ENCODE results near the gene ANKRD16.
"Not testable (repeated sequence)": the region's sequence is repeated elsewhere in the genome, so short reads cannot be mapped to it uniquely, and the experiment has no call there.

Gene ANKRD16

GRCh38 chr10:5915451-5915850 lies 25.8 kb upstream of the ANKRD16 start:
- no peak overlapping the region for H3K4me3 ChIP-seq (ENCODE audit: low read depth, low read length)
- TF ChIP-seq CTCF (IDR thresholded peaks at IDR 0.05; ENCODE audit: low read depth, low read length), result no peak

GRCh38 chr10:5913736-5914135 lies 24.0 kb upstream of the ANKRD16 start:
- TF ChIP-seq CTCF (IDR thresholded peaks at IDR 0.05; ENCODE audit: low read depth, low read length), result no peak
- H3K4me3 ChIP-seq (ENCODE audit: low read depth, low read length), result no peak overlapping the region

GRCh38 chr10:5911670-5912069 lies 22.0 kb upstream of the ANKRD16 start:
- H3K4me3 ChIP-seq (ENCODE audit: low read depth, low read length), result no peak overlapping the region
- no peak for TF ChIP-seq CTCF (IDR thresholded peaks at IDR 0.05; ENCODE audit: low read depth, low read length)

- H3K4me3 ChIP-seq (ENCODE audit: low read depth, low read length), result no peak overlapping the region
- no peak for TF ChIP-seq CTCF (IDR thresholded peaks at IDR 0.05; ENCODE audit: low read depth, low read length)
Observed at GRCh38 chr10:5910323-5911100, 20.8 kb upstream of the ANKRD16 start.

GRCh38 chr10:5908676-5909075 lies 19.0 kb upstream of the ANKRD16 start:
- H3K4me3 ChIP-seq (ENCODE audit: low read depth, low read length), result not testable (repeated sequence)

GRCh38 chr10:5906651-5907050 lies 17.0 kb upstream of the ANKRD16 start:
- H3K4me3 ChIP-seq (ENCODE audit: low read depth, low read length), result no peak overlapping the region

GRCh38 chr10:5905854-5906507 lies 16.3 kb upstream of the ANKRD16 start:
- no peak for TF ChIP-seq CTCF (IDR thresholded peaks at IDR 0.05; ENCODE audit: low read depth, low read length)
- no peak overlapping the region for H3K4me3 ChIP-seq (ENCODE audit: low read depth, low read length)

More at GRCh38 chr10:5906651-5907050, 17.0 kb upstream of the ANKRD16 start:
- TF ChIP-seq CTCF (IDR thresholded peaks at IDR 0.05; ENCODE audit: low read depth, low read length), result no peak

Measured in WI38 (cell line).